HepG2 (cell line): Measurements from ENCODE around the gene ZNF48. TPM values are rescaled to one million over a fixed set of nuclear protein-coding genes. Genes with fewer than 3 reads are reported as not detected.
A peak's percentile ranks its signal among the peaks of the same experiment; 100 is the strongest.

Experiments used
- ATAD3A ChIP-seq: sonication (generic); formaldehyde crosslinking; IDR thresholded peaks from 2 replicates; pipeline ENCODE4 v1.4.0; 2020; ENCODE audit warnings: missing genetic modification reagents
- DDIT3 ChIP-seq: sonication (generic); formaldehyde crosslinking; IDR thresholded peaks from 2 replicates; pipeline ENCODE4 v1.4.0; 2020; ENCODE audit warnings: mild to moderate bottlenecking, missing genetic modification reagents
- IRF9 ChIP-seq: sonication (generic); formaldehyde crosslinking; IDR thresholded peaks from 2 replicates; pipeline ENCODE4 v1.8.0; 2022; ENCODE audit warnings: missing genetic modification reagents, mild to moderate bottlenecking, borderline replicate concordance
- MAFF ChIP-seq: IDR thresholded peaks from 2 replicates; pipeline ENCODE4 v1.6.1; 2011; ENCODE audit warnings: low read depth, low read length, improper control_type of control experiment
- MED13 ChIP-seq: sonication (generic); formaldehyde crosslinking; IDR thresholded peaks from 2 replicates; pipeline ENCODE4 v1.5.0; 2020; ENCODE audit warnings: missing genetic modification reagents
- MTA3 ChIP-seq: sonication (generic); formaldehyde crosslinking; IDR thresholded peaks from 2 replicates; pipeline ENCODE4 v1.4.0; 2020; ENCODE audit warnings: missing genetic modification reagents
- NCOA5 ChIP-seq: sonication (generic); formaldehyde crosslinking; IDR thresholded peaks from 2 replicates; pipeline ENCODE4 v1.4.0; 2020; ENCODE audit warnings: missing genetic modification reagents
- PRDM10 ChIP-seq: sonication (generic); formaldehyde crosslinking; IDR thresholded peaks from 2 replicates; pipeline ENCODE4 v1.4.0; 2020; ENCODE audit warnings: low read depth, missing genetic modification reagents
- SMC3 ChIP-seq: IDR thresholded peaks from 2 replicates; pipeline ENCODE4 v1.6.1; 2011; ENCODE audit warnings: low read length, improper control_type of control experiment
- THYN1 ChIP-seq: sonication (generic); formaldehyde crosslinking; IDR thresholded peaks from 2 replicates; pipeline ENCODE4 v1.8.1; 2023; ENCODE audit warnings: low read depth, mild to moderate bottlenecking, moderate library complexity, missing genetic modification reagents, borderline replicate concordance
- USF2 ChIP-seq, 2 experiments: sonication (generic) in 1 of 2; formaldehyde crosslinking in 1 of 2; IDR thresholded peaks; 2 replicates each; pipeline versions ENCODE4 v1.5.1 to v1.6.1; 2011 to 2020; ENCODE audit warnings: borderline replicate concordance in 1 of 2, low read depth in 1 of 2, low read length in 1 of 2, mild to moderate bottlenecking in 1 of 2, missing genetic modification reagents in 1 of 2, moderate library complexity in 1 of 2
- YEATS2 ChIP-seq: sonication (generic); formaldehyde crosslinking; IDR thresholded peaks from 2 replicates; pipeline ENCODE4 v1.4.0; 2020; ENCODE audit warnings: missing genetic modification reagents, borderline replicate concordance
- ZNF10 ChIP-seq: sonication (generic); formaldehyde crosslinking; IDR thresholded peaks from 2 replicates; pipeline ENCODE4 v1.4.0; 2020; ENCODE audit warnings: mild to moderate bottlenecking, low read depth, missing genetic modification reagents, borderline replicate concordance
- ZNF503 ChIP-seq: sonication (generic); formaldehyde crosslinking; IDR thresholded peaks from 2 replicates; pipeline ENCODE4 v1.4.0; 2020; ENCODE audit warnings: missing genetic modification reagents
- ZNF816 ChIP-seq: sonication (generic); formaldehyde crosslinking; IDR thresholded peaks from 2 replicates; pipeline ENCODE4 v1.8.0; 2022; ENCODE audit warnings: missing genetic modification reagents, mild to moderate bottlenecking, borderline replicate concordance
- ZZZ3 ChIP-seq: sonication (generic); formaldehyde crosslinking; IDR thresholded peaks from 2 replicates; pipeline ENCODE4 v1.4.0; 2020; ENCODE audit warnings: missing genetic modification reagents, mild to moderate bottlenecking, borderline replicate concordance
- polyA plus RNA-seq, 8 experiments: library from polyadenylated mRNA; depleted of rRNA in 3 of 8; stranded (reverse) in 7 of 8; unstranded in 1 of 8; fragments of >200 nt; fragmentation: Illumina TruSeq in 4 of 8; extraction: Trizol in 4 of 8; gene quantifications; 2 replicates each; pipeline versions ENCODE4 v1.2.1 to v1.2.3, GENCODE V29; 2011 to 2016; ENCODE audit warnings: low read depth in 4 of 8, missing spikeins in 1 of 8, mixed read lengths in 1 of 8; ENCODE audit not compliant: insufficient read depth in 1 of 8
- total RNA-seq, 5 experiments: library from RNA; depleted of rRNA; stranded (reverse); fragments of >200 nt; fragmentation: Illumina TruSeq; extraction: Trizol; gene quantifications; 2 replicates each; pipeline ENCODE4 v1.2.3, GENCODE V29; 2016; ENCODE audit warnings: low read depth in 1 of 5

Gene ZNF48
- total and polyA plus RNA-seq, 2 of the 13 experiments (the other 11 are each of a cell fraction or from before 2014, with no cell fraction given) = 9.9 to 12.3 TPM

- TF ChIP-seq USF2 (IDR thresholded peaks at IDR 0.05; ENCODE audit: low read depth, low read length) = no peak
- no peak for TF ChIP-seq USF2 (CRISPR knock-in tag; IDR thresholded peaks at IDR 0.05; ENCODE audit: borderline replicate concordance)
- TF ChIP-seq MED13 (CRISPR knock-in tag) = no peak
- TF ChIP-seq NCOA5 (CRISPR knock-in tag) = no peak
- TF ChIP-seq ATAD3A (CRISPR knock-in tag) = no peak
- peak; percentile 95 for TF ChIP-seq SMC3
- peak; percentile 70; the same call in 1 of the 2 replicates for TF ChIP-seq IRF9
- TF ChIP-seq MTA3 (CRISPR knock-in tag) = no peak
- TF ChIP-seq ZNF816 (CRISPR knock-in tag) = no peak
- TF ChIP-seq ZZZ3 (CRISPR knock-in tag) = no peak
- no peak for TF ChIP-seq THYN1 (CRISPR knock-in tag)
- TF ChIP-seq PRDM10 (CRISPR knock-in tag) = peak; percentile 59; the same call in 1 of the 2 replicates
- TF ChIP-seq ZNF10 (CRISPR knock-in tag) = no peak
- no peak for TF ChIP-seq ZNF503
- TF ChIP-seq DDIT3 = no peak
- TF ChIP-seq YEATS2 = peak; percentile 74; the same call in 1 of the 2 replicates
- no peak for TF ChIP-seq MAFF
Measured at GRCh38 chr16:30409125-30410060, 14.2 kb downstream of the ZNF48 start (continued).
